Measurements from ENCODE around the gene CACNA1H. TPM values are rescaled to one million over a fixed set of nuclear protein-coding genes. Genes with fewer than 3 reads are reported as not detected.

CACNA1H gene
- total and polyA plus RNA-seq, 2 of the 8 experiments (the other 6 are each of a cell fraction or from before 2014, with no cell fraction given): 14.0 to 28.7 TPM

- Histone ChIP-seq H3K4me2 (ENCODE audit: insufficient read depth in 1 of 2, low read depth in 2 of 2, low read length in 2 of 2) (no peak overlapping the region), H3K9ac (replicated peaks in 1 of 4; ENCODE audit: extremely low read depth in 1 of 4, low read depth in 3 of 4, low read length in 3 of 4) (no peak overlapping the region), H3K4me3 (ENCODE audit: extremely low read depth in 1 of 4, insufficient read depth in 2 of 4, low read depth in 3 of 4, low read length in 4 of 4) (no peak overlapping the region), H3K14ac (ENCODE audit: insufficient read length) (no peak overlapping the region), H3K56ac (replicated peaks; ENCODE audit: insufficient read length, low read depth, low read length) (no peak overlapping the region), H3K27me3 (replicated peaks in 1 of 4; ENCODE audit: control insufficient read depth in 3 of 4, extremely low read depth in 1 of 4, insufficient read depth in 3 of 4, low read length in 3 of 4) (no peaks in the 10 kb centered on the region; a peak in 2 of 7 replicates), H3K23ac (ENCODE audit: insufficient read length) (no peak overlapping the region), H3K79me2 (ENCODE audit: control insufficient read depth in 1 of 2, insufficient read depth in 2 of 2, low read length in 2 of 2) (no peaks in the 10 kb centered on the region), H2BK20ac (ENCODE audit: low read length) (no peak overlapping the region), H3K79me1 (ENCODE audit: low read depth, low read length) (no peaks in the 10 kb centered on the region), H3K18ac (ENCODE audit: extremely low read depth, low read length) (no peak overlapping the region), H3K4ac (replicated peaks; ENCODE audit: insufficient read length, low read depth, low read length) (no peak overlapping the region), H3K4me1 (replicated peaks in 1 of 4; ENCODE audit: control insufficient read depth in 3 of 4, insufficient read depth in 4 of 4, low read length in 3 of 4) (peaks cover 0 to 5% (median under 1%) of the 10 kb centered on the region in 4 experiments; a peak in 2 of 7 replicates), H2AFZ (ENCODE audit: low read length) (no peak overlapping the region), H3K23me2 (ENCODE audit: low read depth, low read length) (no peaks in the 10 kb centered on the region), H4K20me1 (replicated peaks in 1 of 2; ENCODE audit: control insufficient read depth in 1 of 2, insufficient read depth in 2 of 2, low read length in 2 of 2) (no peaks in the 10 kb centered on the region), H3K36me3 (ENCODE audit: control insufficient read depth in 2 of 4, insufficient read depth in 4 of 4, low read length in 3 of 4) (no peaks in the 10 kb centered on the region), H2BK12ac (ENCODE audit: low read depth, low read length) (no peak overlapping the region), H2AK5ac (ENCODE audit: low read depth, low read length) (no peak overlapping the region), H2BK120ac (replicated peaks; ENCODE audit: low read depth, low read length) (no peak overlapping the region), H2BK5ac (ENCODE audit: low read depth, low read length) (no peak overlapping the region), H3K27ac (ENCODE audit: low read depth, low read length) (no peak overlapping the region), H4K91ac (replicated peaks; ENCODE audit: insufficient read length, low read length) (no peak overlapping the region), H4K5ac (ENCODE audit: insufficient read length, low read depth, low read length) (no peak overlapping the region), H2BK15ac (ENCODE audit: low read length) (no peak overlapping the region), H3K9me3 (ENCODE audit: insufficient read depth in 2 of 2, low read depth in 1 of 2, low read length in 1 of 2) (no peaks in the 10 kb centered on the region; a peak in 1 of 4 replicates), H4K8ac (ENCODE audit: extremely low read depth, insufficient read depth, low read length) (no peak overlapping the region)
- CTCF ChIA-PET (ENCODE audit: partially characterized antibody): interaction anchor here (1.0 to 1.1 kb wide), 2 partner anchors 24 to 30 kb away, joined by 3 read pairs; no protein-coding TSS in a partner anchor
- no peak for FAIRE-seq
- 84% methylated on average over 6 of the region's 8 CpGs; no CpG with 5 or more reads in 1 of the 2 experiments for WGBS, 2 experiments (ENCODE audit: extremely low coverage in 1 of 2, insufficient coverage in 1 of 2, insufficient read length in 1 of 2, insufficient replicate concordance in 2 of 2, low coverage in 1 of 2, low lambda C conversion rate in 2 of 2, missing lambda C conversion rate in 1 of 2)
- DNase-seq (ENCODE audit: low read depth in 1 of 2, low spot score in 2 of 2): no peak
- POLR2A ChIA-PET (ENCODE audit: partially characterized antibody): no interaction called here
- TF ChIP-seq RAD21 (IDR thresholded peaks at IDR 0.05 in 1 of 2, conservative IDR thresholded peaks at IDR 0.05 in 1 of 2; ENCODE audit: low read depth in 2 of 2, low read length in 2 of 2): no peak
- no peak for TF ChIP-seq ZNF274 (IDR thresholded peaks at IDR 0.05; ENCODE audit: borderline replicate concordance, extremely low read depth, low read length)
- no peak for TF ChIP-seq JUN (IDR thresholded peaks at IDR 0.05; ENCODE audit: low read depth, low read length)
- TF ChIP-seq CBX8 (IDR thresholded peaks at IDR 0.05; ENCODE audit: borderline replicate concordance, low read depth, low read length): no peak
- TF ChIP-seq CHD2 (IDR thresholded peaks at IDR 0.05; ENCODE audit: low read length): no peak
- TF ChIP-seq KDM1A (IDR thresholded peaks at IDR 0.05; ENCODE audit: borderline replicate concordance, low read length): no peak
- TF ChIP-seq TCF12 (IDR thresholded peaks at IDR 0.05; ENCODE audit: low read depth, low read length): no peak
- TF ChIP-seq SP1 (IDR thresholded peaks at IDR 0.05; ENCODE audit: low read depth, low read length): no peak
- no peak for TF ChIP-seq CEBPB (IDR thresholded peaks at IDR 0.05; ENCODE audit: low read depth, low read length)
These were observed 11.2 kb upstream of the CACNA1H start for GRCh38 chr16:1141716-1142115.
